GM20431 (cell line): ENCODE results near the gene PLEKHH2.

Experiments used
- in situ Hi-C: fragments of 300-500 bp; cut with MseI, MboI; formaldehyde crosslinking; loops from one replicate; pipeline ENCODE4 v1.15.0; 2020; ENCODE audit warnings: low sequenced_read_pairs; ENCODE audit not compliant: unreplicated experiment

The PLEKHH2 gene

DNA sequence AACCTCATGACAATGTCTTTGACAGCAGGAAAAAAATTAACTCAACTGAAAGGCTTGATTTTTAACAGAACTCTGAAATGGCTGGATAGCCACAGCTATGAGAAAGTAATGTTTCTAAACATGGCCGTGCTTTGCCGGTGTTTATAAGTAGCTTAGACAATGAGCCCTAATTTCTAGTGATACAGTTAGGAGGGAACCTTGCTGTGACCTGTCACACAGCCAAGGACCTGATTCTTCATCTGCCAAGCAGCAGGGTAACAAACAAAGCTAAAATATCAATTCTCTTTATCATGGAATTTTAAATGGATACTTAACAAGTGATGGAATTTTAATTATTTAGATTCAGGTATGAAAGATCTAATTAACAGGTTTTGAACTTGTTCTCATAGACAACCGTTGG is 112.5 kb downstream of the PLEKHH2 start:
- in situ Hi-C loops: no loop called here

DNA sequence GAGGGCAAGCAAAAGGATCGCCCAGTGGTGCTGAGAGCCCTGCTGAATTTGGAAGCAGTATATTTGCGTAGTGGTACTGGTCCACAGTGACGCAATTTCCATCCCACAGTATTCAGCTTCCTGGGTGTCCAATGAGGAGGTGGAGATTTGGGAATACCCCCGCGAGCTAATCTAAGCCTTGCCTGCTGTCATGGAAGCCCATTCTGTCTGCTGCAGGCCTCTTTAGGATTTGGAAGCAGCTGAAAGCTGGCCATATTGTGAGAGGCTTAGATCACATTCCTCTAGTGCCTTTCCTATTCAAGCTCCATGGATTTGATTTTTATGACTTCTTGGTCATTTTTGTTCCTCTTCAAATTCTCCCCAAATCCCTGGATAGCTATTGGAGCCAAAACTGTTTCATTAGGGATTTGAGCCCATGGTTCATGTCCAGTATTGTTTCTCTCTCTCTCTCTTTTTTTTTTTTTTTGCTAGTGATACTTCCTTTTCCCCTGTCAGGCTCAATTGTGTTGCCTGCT is 114.5 kb downstream of the PLEKHH2 start:
- in situ Hi-C loops: no loop called here

DNA sequence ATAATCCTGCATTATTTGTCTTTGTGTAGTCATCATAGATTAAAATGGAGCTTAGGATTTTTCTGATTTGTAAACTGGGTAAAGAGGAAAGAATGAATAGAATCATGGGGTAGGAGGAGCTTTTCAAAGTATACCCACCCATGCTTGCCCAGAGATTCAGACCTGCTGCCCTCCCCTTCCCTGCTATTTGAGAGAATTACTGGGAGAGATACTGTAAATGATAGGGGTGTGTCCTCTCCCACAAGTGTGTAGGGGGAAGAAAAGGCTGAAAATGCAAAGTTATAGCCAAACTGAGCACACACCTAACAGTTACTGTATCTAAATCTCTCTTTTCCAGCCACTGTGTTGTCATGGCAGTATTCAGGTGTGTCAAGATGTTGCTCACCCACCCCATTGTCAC is 115.2 kb downstream of the PLEKHH2 start:
- in situ Hi-C loops: no loop called here

DNA sequence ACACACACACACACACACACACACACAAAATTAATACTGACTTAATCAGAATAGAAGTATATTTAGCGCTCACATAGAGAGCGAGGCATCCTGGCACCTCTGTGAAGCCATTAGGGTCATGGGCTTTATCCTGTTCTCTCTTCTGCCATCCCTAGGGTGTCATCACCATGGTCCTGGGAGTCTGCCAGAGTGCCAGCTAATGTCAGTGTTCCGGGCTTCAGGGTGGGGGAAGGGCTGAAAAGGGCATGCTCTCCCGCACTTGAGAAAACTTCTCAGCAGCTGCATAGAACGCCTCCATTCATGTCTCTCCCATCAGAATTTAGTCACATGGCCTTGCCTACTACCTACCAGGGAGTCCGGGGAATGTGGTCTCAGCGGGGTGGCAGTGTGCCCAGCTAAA is 117.1 kb downstream of the PLEKHH2 start:
- in situ Hi-C loops: no loop called here

DNA sequence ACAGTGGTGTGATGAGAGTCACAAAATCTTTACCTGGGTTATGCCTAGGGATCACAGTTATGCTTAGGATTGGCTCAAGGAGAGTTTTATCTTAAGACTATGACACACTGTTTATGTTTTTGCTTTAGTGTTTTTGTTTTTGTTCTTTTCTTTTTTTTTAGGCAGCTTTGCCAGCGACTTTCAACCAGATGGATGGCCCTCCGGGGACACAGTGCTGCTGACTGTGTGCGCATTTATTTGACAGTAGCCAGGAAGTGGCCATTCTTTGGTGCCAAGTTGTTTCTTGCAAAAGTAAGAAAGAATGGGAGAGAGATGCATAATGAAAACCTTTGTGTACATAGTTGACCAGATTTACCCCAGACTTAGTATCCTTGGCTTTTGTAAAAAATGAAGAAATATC is 121.7 kb downstream of the PLEKHH2 start:
- in situ Hi-C loops: no loop called here

DNA sequence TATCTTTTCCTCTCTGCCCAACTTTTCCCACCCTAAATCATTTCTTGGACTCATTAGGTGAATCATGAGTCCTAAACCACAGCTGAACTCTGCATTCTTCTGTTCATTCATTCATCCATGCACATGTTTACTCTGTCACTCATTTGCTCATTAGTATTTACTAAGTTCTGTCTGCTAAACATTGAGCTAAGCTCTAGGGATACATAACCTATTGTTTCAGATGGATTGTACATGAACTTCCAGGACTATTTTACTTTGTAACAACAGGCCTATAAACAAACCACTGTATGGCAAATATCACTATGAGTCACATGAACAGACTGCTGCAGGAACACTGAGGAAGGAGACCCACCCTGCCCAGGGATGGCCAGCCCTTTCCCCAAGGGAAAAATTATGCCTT is 122.1 kb downstream of the PLEKHH2 start:
- in situ Hi-C loops: no loop called here

DNA sequence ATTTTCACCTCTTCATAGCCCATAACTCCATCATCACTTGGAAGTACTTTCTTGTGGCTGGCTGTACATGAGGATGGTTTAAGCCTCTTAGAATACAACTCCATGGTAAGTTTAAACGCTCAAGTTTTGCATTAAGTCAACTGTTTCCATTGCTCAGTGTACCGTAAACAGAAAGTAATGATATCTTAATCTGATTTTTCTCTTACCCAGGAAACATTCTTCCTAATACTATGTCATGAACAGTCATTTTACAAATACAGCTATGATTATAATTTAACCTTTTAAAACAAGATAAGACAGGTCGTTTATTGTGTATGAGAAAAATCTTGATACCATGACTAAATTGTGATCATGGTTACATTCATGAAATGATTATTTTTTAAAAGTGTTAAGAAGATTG is 125.2 kb downstream of the PLEKHH2 start:
- in situ Hi-C loops: no loop called here

DNA sequence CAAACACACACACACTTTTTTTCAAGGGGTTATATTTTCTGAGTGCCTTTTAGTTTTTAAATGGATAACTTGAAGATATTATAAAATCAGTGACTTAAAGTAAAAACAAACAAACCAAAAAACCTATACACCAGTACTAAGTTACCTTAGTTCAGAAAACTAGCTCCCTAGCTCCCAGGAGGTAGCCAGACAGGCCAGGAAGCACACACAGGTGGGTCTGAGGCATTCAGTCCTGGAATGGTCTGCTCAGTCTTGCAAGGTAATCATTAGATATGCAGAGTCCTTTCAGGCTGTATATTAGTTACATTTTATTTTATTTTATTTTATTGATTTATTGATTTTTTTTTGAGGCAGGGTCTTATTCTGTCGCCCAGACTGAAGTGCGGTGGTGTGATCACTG is 126.0 kb downstream of the PLEKHH2 start:
- in situ Hi-C loops: no loop called here

DNA sequence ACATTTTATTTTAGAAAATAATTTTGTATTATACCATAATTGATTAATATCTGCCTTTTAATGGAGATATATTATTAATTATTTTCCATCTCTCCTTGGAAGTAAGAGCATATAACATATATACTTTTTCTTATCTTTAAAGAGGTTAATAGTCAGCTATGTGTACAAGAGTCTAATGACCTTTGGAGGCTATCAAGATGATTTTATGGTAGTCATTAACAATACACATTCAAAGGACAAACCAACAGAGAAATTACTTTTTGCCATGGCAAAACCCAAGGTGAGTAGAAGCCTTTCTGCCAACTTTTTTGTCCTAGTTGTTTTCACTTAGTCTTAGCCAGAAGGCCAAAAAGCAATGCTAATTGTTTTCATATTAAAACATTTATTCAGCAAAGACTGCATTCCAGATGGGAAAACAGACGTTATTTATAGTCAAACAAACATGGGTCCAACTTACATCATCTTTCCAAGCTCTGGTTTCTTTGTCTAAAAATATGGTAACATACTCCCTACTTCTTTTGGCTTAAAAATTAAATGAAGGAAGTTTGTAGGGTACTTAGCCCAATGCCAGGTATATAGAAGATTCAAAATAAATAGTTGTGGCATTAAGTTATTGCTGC is 127.1 kb downstream of the PLEKHH2 start:
- in situ Hi-C loops: no loop called here

DNA sequence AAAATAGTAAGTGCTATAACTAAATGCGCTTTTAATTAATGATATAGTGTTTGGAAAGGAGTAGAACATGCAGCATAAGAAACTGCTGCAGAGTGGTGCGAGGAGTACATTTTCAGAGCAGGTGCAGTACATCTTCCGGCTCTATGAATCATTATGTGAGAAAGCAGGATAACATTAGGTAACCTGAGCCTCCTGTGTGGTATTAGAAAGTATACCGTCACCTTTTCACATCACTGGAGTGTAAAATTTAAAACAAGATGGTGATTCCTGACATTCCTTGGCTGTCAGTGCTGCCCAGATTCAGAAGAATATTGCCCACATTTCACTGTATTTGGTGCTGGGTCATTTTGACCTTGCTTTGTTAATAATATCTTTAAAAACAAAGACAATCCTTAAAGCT is 128.9 kb downstream of the PLEKHH2 start:
- in situ Hi-C loops: no loop called here

DNA sequence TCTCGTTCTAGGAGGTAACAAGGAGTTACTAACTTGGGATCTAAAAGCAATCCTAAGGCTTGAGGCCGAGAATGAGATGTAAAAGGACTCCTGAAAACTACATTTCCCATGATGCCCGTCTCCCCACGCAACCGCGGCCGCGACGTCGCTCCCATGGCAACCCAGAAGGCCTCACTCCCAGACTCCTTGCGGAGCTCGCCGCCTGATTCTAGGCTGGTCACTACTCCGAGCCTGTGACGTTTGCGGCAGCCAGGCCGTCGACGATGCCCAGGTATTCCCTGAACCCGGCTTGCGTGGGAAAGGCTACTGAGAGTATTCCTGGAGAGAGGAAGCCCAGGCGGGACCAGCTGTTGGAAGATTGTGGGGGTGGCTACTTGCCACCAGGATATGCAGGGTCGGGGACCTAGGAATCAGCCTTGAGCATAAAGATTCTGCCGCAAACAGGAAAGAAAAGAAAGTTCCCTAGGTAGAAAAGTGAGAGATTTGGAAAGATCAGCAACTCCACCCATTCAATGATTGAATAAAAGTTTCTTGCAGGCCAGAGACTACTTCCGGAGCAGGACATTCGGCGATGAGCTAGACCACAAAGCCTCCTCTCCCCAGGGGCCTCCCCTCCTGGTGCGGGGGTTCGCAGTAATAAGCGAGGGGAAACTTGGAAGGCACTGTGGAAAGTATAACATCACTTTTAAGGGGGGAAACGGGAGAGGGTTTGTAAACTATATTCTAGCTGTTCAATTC is 137.0 kb downstream of the PLEKHH2 start, which contains the start of gene DYNC2LI1:
TSS of gene DYNC2LI1 (plus strand) at position 164 of the 738 bp plus-strand sequence. CDS start at position 264, 100 bp downstream.
- in situ Hi-C loops: no loop called here

DNA sequence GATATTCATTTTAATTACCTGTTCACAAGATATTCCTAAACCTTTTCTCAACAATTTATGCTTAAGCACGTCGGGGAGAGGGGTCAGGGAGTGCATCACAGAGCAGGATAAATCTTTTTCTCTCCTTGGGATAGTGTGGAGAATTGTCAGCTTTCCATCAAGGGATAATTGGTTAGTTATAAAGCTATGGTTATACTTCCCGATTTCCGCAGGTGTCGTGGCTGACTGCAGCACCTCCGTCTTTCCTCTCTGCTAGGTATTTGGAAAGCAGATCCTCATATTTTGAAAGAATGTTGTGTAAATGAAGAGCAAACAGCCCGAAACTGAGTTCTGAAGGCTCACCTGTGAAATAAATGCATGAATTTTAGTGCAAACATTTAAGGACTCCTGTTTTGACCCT is 137.6 kb downstream of the PLEKHH2 start:
- in situ Hi-C loops: no loop called here

DNA sequence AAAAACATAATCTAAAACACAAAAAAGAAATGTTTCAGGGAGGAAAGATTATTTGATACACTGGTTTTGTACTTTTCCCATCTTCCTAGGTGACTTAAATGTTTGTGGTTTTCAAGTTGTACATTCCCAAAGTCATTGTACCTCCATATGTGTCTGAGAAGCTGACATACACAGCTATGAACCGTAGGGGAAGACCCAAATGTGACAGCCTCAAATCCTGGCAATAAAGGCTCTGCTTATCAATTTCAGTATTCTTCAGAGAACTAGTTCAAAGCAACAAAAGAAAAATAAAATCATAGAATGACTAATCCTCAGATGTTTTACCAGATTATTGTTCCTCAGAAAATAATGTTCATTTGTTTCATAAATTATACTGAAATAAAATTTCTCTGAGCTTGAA is 139.3 kb downstream of the PLEKHH2 start:
- in situ Hi-C loops: no loop called here

DNA sequence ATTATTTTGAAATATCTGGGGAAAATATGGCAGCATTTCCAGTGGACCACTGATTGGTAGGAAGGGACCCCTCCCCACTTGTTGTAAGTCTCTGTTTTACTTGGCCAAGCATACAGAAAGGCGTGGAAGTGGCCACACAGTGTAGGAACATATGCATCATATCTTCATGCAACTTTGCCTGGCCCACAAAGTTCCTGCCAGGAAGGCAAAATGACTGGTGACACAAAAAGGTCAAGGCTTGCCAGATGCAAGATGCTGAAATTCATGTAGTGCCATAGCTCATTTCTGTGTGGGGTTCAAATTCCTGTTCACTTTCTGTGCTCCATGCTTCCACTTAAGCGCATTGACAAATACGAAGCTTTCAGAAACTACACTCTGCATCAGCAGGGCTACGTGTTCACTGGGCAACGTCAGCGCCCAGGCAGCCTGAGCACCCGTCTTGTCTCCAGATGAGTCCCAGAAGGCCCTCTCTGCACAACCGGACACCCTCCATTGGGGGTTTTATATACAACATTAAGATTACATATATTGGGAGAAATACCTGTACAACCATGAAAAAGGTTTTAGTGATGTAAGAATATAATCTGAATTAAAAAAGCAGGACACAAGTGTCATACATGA is 140.4 kb downstream of the PLEKHH2 start:
- in situ Hi-C loops: no loop called here

DNA sequence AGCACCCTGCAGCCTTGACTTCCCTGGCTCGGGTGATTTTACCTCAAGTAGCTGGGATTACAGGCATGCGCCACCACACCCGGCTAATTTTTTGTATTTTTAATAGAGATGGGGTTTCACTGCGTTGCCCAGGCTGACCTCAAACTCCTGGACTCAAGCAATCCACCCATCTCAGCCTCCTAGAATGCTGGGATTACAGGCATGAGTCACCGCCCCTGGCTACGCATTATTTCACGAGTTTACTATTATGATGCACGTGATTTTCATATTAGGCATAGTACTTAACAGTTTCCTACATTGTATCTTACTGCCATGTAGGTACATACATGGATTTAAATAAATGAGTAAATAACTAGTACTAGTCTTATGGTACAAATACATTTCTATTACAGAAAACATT is 141.2 kb downstream of the PLEKHH2 start:
- in situ Hi-C loops: no loop called here

DNA sequence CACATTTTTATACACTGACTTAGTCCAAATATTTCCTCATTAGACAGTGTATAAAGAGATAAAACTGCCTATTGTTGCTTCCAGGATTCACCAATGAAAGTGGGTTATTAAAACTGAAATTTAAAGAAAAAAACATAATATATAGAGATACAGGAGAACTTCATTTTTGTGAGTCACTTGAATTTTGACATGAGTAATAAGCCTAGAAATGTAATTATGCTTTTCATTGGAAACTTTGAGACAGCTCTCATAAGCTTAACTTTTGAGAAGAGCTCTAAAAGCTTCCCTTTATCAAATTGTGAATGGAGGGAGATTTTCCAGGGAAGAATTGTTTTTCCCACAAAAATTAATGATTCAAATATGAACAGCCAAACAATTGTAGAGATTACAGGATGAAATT is 150.8 kb downstream of the PLEKHH2 start:
- in situ Hi-C loops: no loop called here

DNA sequence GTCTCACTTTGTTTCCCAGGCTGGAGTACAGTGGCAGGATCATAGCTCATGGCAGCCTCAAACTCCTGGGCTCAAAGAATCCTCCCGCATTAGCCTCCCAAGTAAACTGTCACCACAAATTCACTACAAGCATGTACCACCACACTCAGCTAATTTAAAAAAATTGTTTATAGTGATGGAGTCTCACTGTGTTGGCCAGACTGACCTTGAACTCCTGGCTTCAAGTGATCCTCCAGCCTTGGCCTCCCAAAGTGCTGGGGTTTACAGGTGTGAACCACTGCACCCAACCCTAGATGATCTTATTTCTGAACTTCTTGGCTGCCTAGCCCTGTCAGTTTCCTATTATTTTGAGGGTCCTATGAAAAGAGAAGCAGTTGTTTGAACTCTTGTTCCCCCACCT is 151.6 kb downstream of the PLEKHH2 start:
- in situ Hi-C loops: no loop called here

DNA sequence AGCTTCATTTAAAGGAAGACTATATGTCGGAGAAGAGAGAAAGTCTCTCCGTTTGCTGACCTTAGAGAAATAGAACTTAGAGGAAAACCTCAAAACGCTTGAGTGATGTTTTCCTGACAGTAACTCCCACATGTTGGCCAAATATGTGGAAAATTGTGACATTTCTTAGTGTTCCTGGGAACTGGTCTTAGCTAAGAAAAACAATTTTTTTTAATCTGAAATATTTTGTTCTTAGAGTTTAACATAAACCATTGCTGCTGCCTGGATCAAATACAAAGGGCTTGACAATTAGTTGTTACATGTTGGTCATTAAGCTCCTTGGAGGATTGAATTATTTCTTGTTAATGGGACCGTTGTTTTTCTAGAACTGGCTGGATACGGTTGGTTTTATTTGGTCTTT is 153.1 kb downstream of the PLEKHH2 start:
- in situ Hi-C loops: no loop called here

DNA sequence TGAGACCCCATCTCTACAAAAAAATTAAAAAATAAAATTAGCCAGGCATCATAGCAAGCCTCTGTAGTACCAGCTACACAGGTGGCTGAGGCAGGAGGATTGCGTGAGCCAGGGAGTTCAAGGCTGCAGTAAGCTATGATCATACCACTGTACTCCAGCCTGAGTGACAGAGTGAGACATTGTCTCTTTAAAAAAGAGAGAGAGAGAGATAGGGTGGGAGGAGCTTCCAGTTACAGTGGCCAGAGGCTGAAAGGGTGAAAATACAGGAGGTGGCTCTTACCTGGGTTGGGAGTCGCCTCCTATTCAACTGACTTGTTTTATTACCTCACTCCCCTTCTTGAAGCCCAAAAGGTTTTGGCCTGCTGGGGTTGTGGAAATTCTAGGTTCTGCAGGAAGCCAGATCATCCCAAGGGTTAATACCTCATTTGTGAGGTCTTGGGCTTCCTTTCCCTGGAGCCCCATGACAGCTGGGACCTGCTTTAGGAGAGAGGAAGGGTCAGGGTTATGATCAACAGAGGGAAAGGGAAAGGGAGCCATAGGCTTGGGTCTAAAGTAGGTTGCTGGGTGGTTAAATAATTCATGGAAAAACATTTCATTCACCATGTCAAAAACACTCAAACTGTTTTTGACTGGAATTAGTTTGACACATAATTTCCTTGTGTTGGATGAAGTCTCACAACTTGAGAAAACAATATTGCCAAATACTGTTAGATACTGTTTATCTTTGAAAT is 154.1 kb downstream of the PLEKHH2 start:
- in situ Hi-C loops: no loop called here

DNA sequence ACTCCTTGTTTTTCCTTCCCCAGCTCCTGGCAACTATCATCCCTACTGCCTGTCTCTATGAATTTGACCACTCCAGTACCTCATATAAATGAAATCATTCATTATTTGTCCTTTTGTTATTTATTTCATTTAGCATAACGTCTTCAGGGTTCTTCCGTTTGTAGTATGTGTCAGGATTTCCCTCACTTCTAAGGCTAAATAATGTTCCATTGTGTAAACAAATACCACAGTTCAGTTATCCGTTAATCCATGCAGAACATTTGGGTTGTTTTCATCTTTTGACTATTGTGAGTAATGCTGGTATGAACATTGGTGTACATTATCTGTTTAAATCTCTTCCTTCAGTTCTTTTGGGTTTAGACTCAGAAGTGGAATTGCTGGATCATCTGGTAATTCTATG is 155.6 kb downstream of the PLEKHH2 start:
- in situ Hi-C loops: no loop called here

DNA sequence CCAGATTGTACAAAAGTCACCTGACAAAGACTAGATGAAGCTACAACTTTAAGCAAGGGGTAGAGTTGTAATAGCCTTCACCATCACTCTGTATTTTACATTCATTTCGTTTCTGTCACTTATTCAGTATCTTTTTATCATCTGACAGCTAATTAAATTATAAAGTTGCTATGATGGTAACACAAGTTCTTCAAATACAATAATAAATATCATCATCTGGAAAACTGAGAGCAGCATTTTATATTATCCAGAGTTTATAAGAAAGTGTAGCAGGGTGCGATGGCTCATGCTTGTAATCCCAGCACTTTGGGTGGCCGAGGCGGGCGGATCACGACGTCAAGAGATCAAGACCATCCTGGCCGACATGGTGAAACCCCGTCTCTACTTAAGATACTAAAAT is 157.9 kb downstream of the PLEKHH2 start:
- in situ Hi-C loops: no loop called here
